HEK293T (cell line): ENCODE data around the gene GMPPB.

Source experiments
- ARNT ChIP-seq: fragments of 450-650 bp; IDR thresholded peaks from 2 replicates; pipeline ENCODE4 v1.6.1; 2017; ENCODE audit warnings: mild to moderate bottlenecking
- CTBP1 ChIP-seq: fragments of 450-650 bp; IDR thresholded peaks from 2 replicates; pipeline ENCODE4 v1.6.1; 2016; ENCODE audit warnings: borderline replicate concordance
- FOXA1 ChIP-seq: fragments of 450-650 bp; IDR thresholded peaks from 2 replicates; pipeline ENCODE4 v1.6.1; 2016; ENCODE audit warnings: mild to moderate bottlenecking
- TARDBP ChIP-seq: fragments of 450-650 bp; IDR thresholded peaks from 2 replicates; pipeline ENCODE4 v1.6.1; 2016
- ZNF384 ChIP-seq: fragments of 450-650 bp; IDR thresholded peaks from 2 replicates; pipeline ENCODE4 v1.6.1; 2016

- TF ChIP-seq TARDBP (no peak), ZNF384 (no peak), ARNT (no peak), FOXA1 (no peak), CTBP1 (no peak)
Observed at GRCh38 chr3:49717959-49718857, 5.5 kb downstream of the GMPPB start.
